Esophagus (tissue), 2 donors: Measurements from ENCODE around the gene PRRC2A. TPM values are rescaled to one million over a fixed set of nuclear protein-coding genes. Genes with fewer than 3 reads are reported as not detected.

Source experiments
- H3K27ac ChIP-seq, 2 donors: one replicate each; pipeline ENCODE4 v1.5.1; 2013; ENCODE audit warnings: low read depth in 2 of 2, mild to moderate bottlenecking in 2 of 2, inconsistent platforms in 1 of 2, low read length in 1 of 2, moderate library complexity in 1 of 2
- H3K27me3 ChIP-seq, 2 donors: one replicate each; pipeline ENCODE4 v1.6.1; 2013; ENCODE audit warnings: low read length in 2 of 2, control low read depth in 1 of 2, mild to moderate bottlenecking in 1 of 2; ENCODE audit not compliant: insufficient read depth in 2 of 2, control insufficient read depth in 1 of 2
- H3K36me3 ChIP-seq, 2 donors: one replicate each; pipeline ENCODE4 v1.6.1; 2013; ENCODE audit warnings: low read length in 1 of 2; ENCODE audit not compliant: control insufficient read depth in 2 of 2, insufficient read depth in 2 of 2
- H3K4me1 ChIP-seq, 2 donors: one replicate each; pipeline ENCODE4 v1.6.1; 2013; ENCODE audit warnings: low read length in 1 of 2; ENCODE audit not compliant: control insufficient read depth in 2 of 2, insufficient read depth in 2 of 2
- H3K4me3 ChIP-seq, 2 donors: one replicate each; pipeline ENCODE4 v1.5.1; 2013; ENCODE audit warnings: low read length in 2 of 2, mild to moderate bottlenecking in 2 of 2, low read depth in 1 of 2, moderate library complexity in 1 of 2
- H3K9me3 ChIP-seq, 2 donors: one replicate each; pipeline ENCODE4 v1.6.1; 2013; ENCODE audit warnings: mild to moderate bottlenecking in 2 of 2, low read depth in 1 of 2, low read length in 1 of 2, moderate library complexity in 1 of 2; ENCODE audit not compliant: control insufficient read depth in 2 of 2, insufficient read depth in 1 of 2
- WGBS, 2 donors: extraction: QIAGEN DNeasy Blood & Tissue Kit; methylation state at CpG; one replicate each; pipeline ENCODE4 v1.1.7; 2013; 5-methylcytosine and 5-hydroxymethylcytosine counted together
- polyA plus RNA-seq, 2 donors: library from polyadenylated mRNA; stranded (reverse); fragments of 200-250 nt; gene quantifications; one replicate each; pipeline ENCODE4 v1.2.3, GENCODE V29; 2013
- donor health status: healthy with polysubstance abuse.
- donor health status: Bipolar disorder and iron deficiency.

Gene PRRC2A
- polyA plus RNA-seq, 2 donors: 76.6 to 110 TPM

- H3K36me3 ChIP-seq: peaks cover 43 to 67% of the 10 kb centered on the region in 2 donors
- no peaks in the 10 kb centered on the region for H3K27me3 ChIP-seq
- WGBS, 2 donors: 89 to 91% methylated on average over 26 of the region's 26 CpGs
- H3K9me3 ChIP-seq: no peaks in the 10 kb centered on the region
- no peaks in the 10 kb centered on the region for H3K4me1 ChIP-seq
- no peak overlapping the region for H3K4me3 ChIP-seq
- no peak overlapping the region for H3K27ac ChIP-seq
These were observed 11.9 kb downstream of the PRRC2A start for GRCh38 chr6:31632279-31632946.

- H3K9me3 ChIP-seq: no peaks in the 10 kb centered on the region
- H3K4me1 ChIP-seq: no peaks in the 10 kb centered on the region
- H3K36me3 ChIP-seq: peaks cover 38 to 61% of the 10 kb centered on the region in 2 donors
- H3K27ac ChIP-seq: no peak overlapping the region
- H3K27me3 ChIP-seq: no peaks in the 10 kb centered on the region
- H3K4me3 ChIP-seq: no peak overlapping the region
- WGBS, 2 donors: 88 to 91% methylated on average over 7 of the region's 7 CpGs
These were observed 12.9 kb downstream of the PRRC2A start for GRCh38 chr6:31633447-31633846.

GRCh38 chr6:31634131-31634530, 13.6 kb downstream of the PRRC2A start:
- 88 to 89% methylated on average over 3 of the region's 3 CpGs for WGBS, 2 donors
- H3K36me3 ChIP-seq: peaks cover 41 to 61% of the 10 kb centered on the region in 2 donors
- no peaks in the 10 kb centered on the region for H3K27me3 ChIP-seq
- no peak overlapping the region for H3K27ac ChIP-seq
- no peaks in the 10 kb centered on the region for H3K9me3 ChIP-seq
- no peaks in the 10 kb centered on the region for H3K4me1 ChIP-seq
- H3K4me3 ChIP-seq: no peak overlapping the region

GRCh38 chr6:31634969-31635575, 14.6 kb downstream of the PRRC2A start:
- Histone ChIP-seq H3K36me3 (peaks cover 43 to 68% of the 10 kb centered on the region in 2 donors), H3K27ac (no peak overlapping the region), H3K27me3 (no peaks in the 10 kb centered on the region), H3K9me3 (no peaks in the 10 kb centered on the region), H3K4me3 (no peak overlapping the region), H3K4me1 (no peaks in the 10 kb centered on the region)
- 79 to 81% methylated on average over 11 of the region's 11 CpGs for WGBS, 2 donors

GRCh38 chr6:31636698-31637596, 16.4 kb downstream of the PRRC2A start:
- Histone ChIP-seq H3K27me3 (no peaks in the 10 kb centered on the region), H3K4me1 (no peaks in the 10 kb centered on the region), H3K36me3 (peaks cover 55 to 67% of the 10 kb centered on the region in 2 donors), H3K9me3 (no peaks in the 10 kb centered on the region), H3K27ac (no peak overlapping the region), H3K4me3 (no peak overlapping the region)
- WGBS, 2 donors: 77% methylated on average over 27 of the region's 27 CpGs

GRCh38 chr6:31639043-31639442, 18.5 kb downstream of the PRRC2A start:
- Histone ChIP-seq H3K27me3 (no peaks in the 10 kb centered on the region), H3K9me3 (no peaks in the 10 kb centered on the region), H3K27ac (peak overlapping the region in 1 of 2 donors; percentile 8), H3K4me1 (no peaks in the 10 kb centered on the region), H3K36me3 (peaks cover 64 to 66% of the 10 kb centered on the region in 2 donors), H3K4me3 (no peak overlapping the region)
- WGBS, 2 donors: 76 to 82% methylated on average over 9 of the region's 9 CpGs

- no peaks in the 10 kb centered on the region for H3K9me3 ChIP-seq
- no peaks in the 10 kb centered on the region for H3K27me3 ChIP-seq
- peak overlapping the region in 1 of 2 donors; percentile 8 for H3K27ac ChIP-seq
- peaks cover 65 to 66% of the 10 kb centered on the region in 2 donors for H3K36me3 ChIP-seq
- 73 to 78% methylated on average over 10 of the region's 10 CpGs for WGBS, 2 donors
- no peaks in the 10 kb centered on the region for H3K4me1 ChIP-seq
- no peak overlapping the region for H3K4me3 ChIP-seq
These were observed 18.9 kb downstream of the PRRC2A start for GRCh38 chr6:31639449-31639861.

- H3K9me3 ChIP-seq: no peaks in the 10 kb centered on the region
- H3K36me3 ChIP-seq: peaks cover 65 to 66% of the 10 kb centered on the region in 2 donors
- H3K27me3 ChIP-seq: no peaks in the 10 kb centered on the region
- peaks cover 0 to 2% of the 10 kb centered on the region in 2 donors for H3K4me1 ChIP-seq
- no peak overlapping the region for H3K4me3 ChIP-seq
- no peak overlapping the region for H3K27ac ChIP-seq
- WGBS, 2 donors: 94 to 95% methylated on average over 6 of the region's 6 CpGs
These were observed 20.1 kb downstream of the PRRC2A start for GRCh38 chr6:31640612-31641011.

GRCh38 chr6:31641370-31641769, 20.9 kb downstream of the PRRC2A start:
- 85 to 90% methylated on average over 4 of the region's 4 CpGs for WGBS, 2 donors
- Histone ChIP-seq H3K27ac (no peak overlapping the region), H3K4me3 (no peak overlapping the region), H3K27me3 (no peaks in the 10 kb centered on the region), H3K9me3 (no peaks in the 10 kb centered on the region), H3K4me1 (peaks cover 0 to 2% of the 10 kb centered on the region in 2 donors), H3K36me3 (peaks cover 59 to 67% of the 10 kb centered on the region in 2 donors)
